Heart left ventricle (tissue), 13 donors: ENCODE measurements around the gene RNASET2.

Experiments used
- POLR2A ChIP-seq, 2 donors: fragments of 450-650 bp; IDR thresholded peaks; one replicate each; pipeline ENCODE4 v1.6.1; 2017; ENCODE audit warnings: antibody characterized with exemption in 2 of 2, mild to moderate bottlenecking in 2 of 2, moderate library complexity in 2 of 2
- TF ChIP-seq, protein P1 (sequence below), 12 donors: fragments of 200-600 bp; sonication (generic) in 4 of 12; IDR thresholded peaks; one replicate each; pipeline versions ENCODE4 v1.5.0 to v1.8.0; 2018 to 2022; ENCODE audit warnings: antibody characterized with exemption in 12 of 12, mild to moderate bottlenecking in 5 of 12
- donor health status: ischemic (EF 13 %, LVEDD 7.1; RV severe dilation, severe dysfunction).
- donor health status: DM: no; HTN: yes; CAD: no.
- donor health status: DM: no; HTN: no; CAD: no.
- donor health status: ischemic (EF 25% LVEDD 6.9; RV normal size, moderate dysfunction).
- donor health status: ischemic (EF 25% LVEDD 5.7; RV mildly dilated, moderate dysfunction).
- donor health status: ischemic (EF 35%, LVEDD 5.7; RV mildly dilated, moderate dysfunction).
- donor health status: nonischemic (EF 11% LVEDD 7.7; RV severe dilation, severe dysfunction).
- donor health status: DM: yes; HTN: yes; CAD: no.
- donor health status: PGD.
- donor health status: ischemic (EF 29% LVEDD 5.4; RV normal size, mild dysfunction).
- donor health status: nonischemic (EF 23%, LVEDD 6.1; RV moderate dilation, normal function).

DNA sequence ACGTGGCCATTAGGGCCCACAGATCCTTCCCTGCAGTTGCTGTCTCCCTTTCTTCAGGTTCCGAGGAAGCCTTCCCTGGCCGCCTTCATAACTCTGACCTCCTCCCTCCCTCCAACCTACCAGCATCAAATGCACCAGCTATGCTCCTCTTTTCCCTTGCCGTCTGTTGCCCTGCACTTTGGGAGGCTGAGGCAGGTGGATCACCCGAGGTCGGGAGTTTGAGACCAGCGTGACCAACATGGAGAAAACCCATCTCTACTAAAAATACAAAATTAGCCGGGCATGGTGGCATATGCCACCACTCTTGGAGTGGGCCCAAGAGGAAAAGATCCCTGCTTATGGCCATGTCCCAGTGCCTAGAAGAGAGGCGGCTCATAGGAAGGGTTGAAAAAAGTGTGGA, 31.8 kb downstream of the RNASET2 start:
- no peak for TF ChIP-seq POLR2A (IDR thresholded peaks at IDR 0.05)
- TF ChIP-seq, protein P1, sequence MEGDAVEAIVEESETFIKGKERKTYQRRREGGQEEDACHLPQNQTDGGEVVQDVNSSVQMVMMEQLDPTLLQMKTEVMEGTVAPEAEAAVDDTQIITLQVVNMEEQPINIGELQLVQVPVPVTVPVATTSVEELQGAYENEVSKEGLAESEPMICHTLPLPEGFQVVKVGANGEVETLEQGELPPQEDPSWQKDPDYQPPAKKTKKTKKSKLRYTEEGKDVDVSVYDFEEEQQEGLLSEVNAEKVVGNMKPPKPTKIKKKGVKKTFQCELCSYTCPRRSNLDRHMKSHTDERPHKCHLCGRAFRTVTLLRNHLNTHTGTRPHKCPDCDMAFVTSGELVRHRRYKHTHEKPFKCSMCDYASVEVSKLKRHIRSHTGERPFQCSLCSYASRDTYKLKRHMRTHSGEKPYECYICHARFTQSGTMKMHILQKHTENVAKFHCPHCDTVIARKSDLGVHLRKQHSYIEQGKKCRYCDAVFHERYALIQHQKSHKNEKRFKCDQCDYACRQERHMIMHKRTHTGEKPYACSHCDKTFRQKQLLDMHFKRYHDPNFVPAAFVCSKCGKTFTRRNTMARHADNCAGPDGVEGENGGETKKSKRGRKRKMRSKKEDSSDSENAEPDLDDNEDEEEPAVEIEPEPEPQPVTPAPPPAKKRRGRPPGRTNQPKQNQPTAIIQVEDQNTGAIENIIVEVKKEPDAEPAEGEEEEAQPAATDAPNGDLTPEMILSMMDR (IDR thresholded peaks at IDR 0.05): no peak
